Measurements from ENCODE around the gene PTPRF. TPM values are rescaled to one million over a fixed set of nuclear protein-coding genes. Genes with fewer than 3 reads are reported as not detected.
A peak's percentile ranks its signal among the peaks of the same experiment; 100 is the strongest.

PTPRF gene
- total and polyA plus RNA-seq, 4 donors: 41.2 to 241 (median 85.6) TPM

GRCh38 chr1:43592051-43592665 is 61.5 kb downstream of the PTPRF start:
- DNase-seq (ENCODE audit: low spot score): no peak
- no peak overlapping the region for H3K9ac ChIP-seq (ENCODE audit: low read depth in 1 of 2, low read length in 2 of 2)
- no peak overlapping the region for H3K27ac ChIP-seq (ENCODE audit: low read depth in 1 of 2, low read length in 2 of 2)
- peaks cover 14 to 70% (median 32%) of the 10 kb centered on the region in 4 donors for H3K36me3 ChIP-seq (ENCODE audit: control insufficient read depth in 4 of 4, insufficient read depth in 3 of 4, low read depth in 1 of 4, low read length in 3 of 4)
- H3K4me1 ChIP-seq (ENCODE audit: control insufficient read depth in 4 of 4, insufficient read depth in 4 of 4, low read length in 3 of 4): peaks cover 0 to 2% (median 0%) of the 10 kb centered on the region in 4 donors
- no peak overlapping the region for H3K4me3 ChIP-seq (ENCODE audit: low read depth in 1 of 3, low read length in 3 of 3)
- no peaks in the 10 kb centered on the region for H3K9me3 ChIP-seq (ENCODE audit: control insufficient read depth in 4 of 4, low read length in 3 of 4)
- no peaks in the 10 kb centered on the region for H3K27me3 ChIP-seq (ENCODE audit: control insufficient read depth in 4 of 4, insufficient read depth in 4 of 4, low read length in 3 of 4)
- TF ChIP-seq YY1 (IDR thresholded peaks at IDR 0.05): no peak
- no peak for TF ChIP-seq RAD21 (IDR thresholded peaks at IDR 0.05)
- TF ChIP-seq TAF1 (conservative IDR thresholded peaks at IDR 0.05): no peak
- TF ChIP-seq EGR1 (IDR thresholded peaks at IDR 0.05; ENCODE audit: low read depth in 2 of 2): no peak
- TF ChIP-seq HNF4A (conservative IDR thresholded peaks at IDR 0.05): peak; percentile 23 to 46
- WGBS: 83% methylated on average over 11 of the region's 11 CpGs

DNA sequence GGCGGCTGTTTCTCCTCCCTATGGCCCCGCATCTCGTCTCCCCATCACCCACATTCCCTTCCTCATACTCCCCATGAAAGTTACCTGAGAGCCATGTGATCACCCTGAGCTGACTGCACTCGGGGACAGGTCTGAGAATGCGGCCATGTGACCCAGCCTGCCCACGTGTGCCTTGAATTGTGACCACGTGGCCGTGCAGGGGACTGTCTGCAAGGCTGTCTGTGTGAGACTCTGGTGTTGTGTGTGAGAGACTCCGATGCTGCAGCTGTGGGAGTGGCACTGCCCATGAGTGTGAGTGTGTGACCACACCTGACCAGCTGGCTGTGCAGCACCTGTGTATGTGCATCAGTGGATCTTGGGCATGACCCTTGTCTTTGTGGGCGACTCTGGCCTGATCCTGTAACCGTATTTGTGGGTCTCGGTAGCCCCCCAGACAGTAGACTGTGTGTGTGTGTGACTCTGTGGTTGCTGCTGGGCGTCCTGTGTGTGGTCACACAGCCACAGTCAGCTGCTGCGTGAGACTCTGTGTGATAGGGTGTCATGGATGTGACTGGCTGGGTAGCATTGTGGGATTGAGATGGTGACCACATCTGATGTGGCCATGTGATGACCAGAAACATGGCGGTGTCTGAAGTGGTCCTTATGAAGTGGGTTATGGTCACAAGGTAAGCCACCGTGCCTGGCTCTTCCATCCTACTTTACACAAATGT is 62.4 kb downstream of the PTPRF start:
- Histone ChIP-seq H3K27ac (ENCODE audit: low read depth in 1 of 2, low read length in 2 of 2) (no peak overlapping the region), H3K9ac (ENCODE audit: low read depth in 1 of 2, low read length in 2 of 2) (no peak overlapping the region), H3K27me3 (ENCODE audit: control insufficient read depth in 4 of 4, insufficient read depth in 4 of 4, low read length in 3 of 4) (no peaks in the 10 kb centered on the region), H3K4me1 (ENCODE audit: control insufficient read depth in 4 of 4, insufficient read depth in 4 of 4, low read length in 3 of 4) (peaks cover 0 to 2% (median 0%) of the 10 kb centered on the region in 4 donors), H3K4me3 (ENCODE audit: low read depth in 1 of 3, low read length in 3 of 3) (no peak overlapping the region), H3K36me3 (ENCODE audit: control insufficient read depth in 4 of 4, insufficient read depth in 3 of 4, low read depth in 1 of 4, low read length in 3 of 4) (peaks cover 14 to 74% (median 35%) of the 10 kb centered on the region in 4 donors), H3K9me3 (ENCODE audit: control insufficient read depth in 4 of 4, low read length in 3 of 4) (no peaks in the 10 kb centered on the region)
- no peak for DNase-seq (ENCODE audit: low spot score)
- no peak for TF ChIP-seq ZBTB33 (IDR thresholded peaks at IDR 0.05)
- no peak for TF ChIP-seq TAF1 (conservative IDR thresholded peaks at IDR 0.05)
- TF ChIP-seq REST (IDR thresholded peaks at IDR 0.05): no peak
- TF ChIP-seq RXRA (IDR thresholded peaks at IDR 0.05): no peak
- no peak for TF ChIP-seq FOXA2 (IDR thresholded peaks at IDR 0.05)
- TF ChIP-seq, protein P1, sequence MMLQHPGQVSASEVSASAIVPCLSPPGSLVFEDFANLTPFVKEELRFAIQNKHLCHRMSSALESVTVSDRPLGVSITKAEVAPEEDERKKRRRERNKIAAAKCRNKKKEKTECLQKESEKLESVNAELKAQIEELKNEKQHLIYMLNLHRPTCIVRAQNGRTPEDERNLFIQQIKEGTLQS (IDR thresholded peaks at IDR 0.05): no peak
- no peak for TF ChIP-seq JUND (IDR thresholded peaks at IDR 0.05)
- no peak for TF ChIP-seq YY1 (IDR thresholded peaks at IDR 0.05)
- no peak for TF ChIP-seq SP1 (IDR thresholded peaks at IDR 0.05)
- no peak for TF ChIP-seq RAD21 (IDR thresholded peaks at IDR 0.05)
- TF ChIP-seq, protein P2, sequence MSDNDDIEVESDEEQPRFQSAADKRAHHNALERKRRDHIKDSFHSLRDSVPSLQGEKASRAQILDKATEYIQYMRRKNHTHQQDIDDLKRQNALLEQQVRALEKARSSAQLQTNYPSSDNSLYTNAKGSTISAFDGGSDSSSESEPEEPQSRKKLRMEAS (IDR thresholded peaks at IDR 0.05): no peak
- TF ChIP-seq FOXA1 (IDR thresholded peaks at IDR 0.05): no peak
- TF ChIP-seq, protein P3, sequence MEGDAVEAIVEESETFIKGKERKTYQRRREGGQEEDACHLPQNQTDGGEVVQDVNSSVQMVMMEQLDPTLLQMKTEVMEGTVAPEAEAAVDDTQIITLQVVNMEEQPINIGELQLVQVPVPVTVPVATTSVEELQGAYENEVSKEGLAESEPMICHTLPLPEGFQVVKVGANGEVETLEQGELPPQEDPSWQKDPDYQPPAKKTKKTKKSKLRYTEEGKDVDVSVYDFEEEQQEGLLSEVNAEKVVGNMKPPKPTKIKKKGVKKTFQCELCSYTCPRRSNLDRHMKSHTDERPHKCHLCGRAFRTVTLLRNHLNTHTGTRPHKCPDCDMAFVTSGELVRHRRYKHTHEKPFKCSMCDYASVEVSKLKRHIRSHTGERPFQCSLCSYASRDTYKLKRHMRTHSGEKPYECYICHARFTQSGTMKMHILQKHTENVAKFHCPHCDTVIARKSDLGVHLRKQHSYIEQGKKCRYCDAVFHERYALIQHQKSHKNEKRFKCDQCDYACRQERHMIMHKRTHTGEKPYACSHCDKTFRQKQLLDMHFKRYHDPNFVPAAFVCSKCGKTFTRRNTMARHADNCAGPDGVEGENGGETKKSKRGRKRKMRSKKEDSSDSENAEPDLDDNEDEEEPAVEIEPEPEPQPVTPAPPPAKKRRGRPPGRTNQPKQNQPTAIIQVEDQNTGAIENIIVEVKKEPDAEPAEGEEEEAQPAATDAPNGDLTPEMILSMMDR (IDR thresholded peaks at IDR 0.05; ENCODE audit: low read depth, low read length, missing input control): no peak
- no peak for TF ChIP-seq EGR1 (IDR thresholded peaks at IDR 0.05; ENCODE audit: low read depth in 2 of 2)
- no peak for TF ChIP-seq GABPA (IDR thresholded peaks at IDR 0.05 in 1 of 2, conservative IDR thresholded peaks at IDR 0.05 in 1 of 2)
- no peak for TF ChIP-seq HNF4G (IDR thresholded peaks at IDR 0.05)
- TF ChIP-seq HNF4A (conservative IDR thresholded peaks at IDR 0.05): no peak
- 89% methylated on average over 16 of the region's 16 CpGs for WGBS
